NCI-H1105 treated with DMSO at 0.1 percent for 48 hours (cell line): ENCODE results near the gene DEDD2.

Experiments
- DNase-seq: peaks from one replicate; lab custom pipeline; 2025; lab: John Stamatoyannopoulos, UW

The DEDD2 gene

GRCh38 chr19:42170715-42171114 lies 46.8 kb downstream of the DEDD2 start:
- DNase-seq = no peak

DNA sequence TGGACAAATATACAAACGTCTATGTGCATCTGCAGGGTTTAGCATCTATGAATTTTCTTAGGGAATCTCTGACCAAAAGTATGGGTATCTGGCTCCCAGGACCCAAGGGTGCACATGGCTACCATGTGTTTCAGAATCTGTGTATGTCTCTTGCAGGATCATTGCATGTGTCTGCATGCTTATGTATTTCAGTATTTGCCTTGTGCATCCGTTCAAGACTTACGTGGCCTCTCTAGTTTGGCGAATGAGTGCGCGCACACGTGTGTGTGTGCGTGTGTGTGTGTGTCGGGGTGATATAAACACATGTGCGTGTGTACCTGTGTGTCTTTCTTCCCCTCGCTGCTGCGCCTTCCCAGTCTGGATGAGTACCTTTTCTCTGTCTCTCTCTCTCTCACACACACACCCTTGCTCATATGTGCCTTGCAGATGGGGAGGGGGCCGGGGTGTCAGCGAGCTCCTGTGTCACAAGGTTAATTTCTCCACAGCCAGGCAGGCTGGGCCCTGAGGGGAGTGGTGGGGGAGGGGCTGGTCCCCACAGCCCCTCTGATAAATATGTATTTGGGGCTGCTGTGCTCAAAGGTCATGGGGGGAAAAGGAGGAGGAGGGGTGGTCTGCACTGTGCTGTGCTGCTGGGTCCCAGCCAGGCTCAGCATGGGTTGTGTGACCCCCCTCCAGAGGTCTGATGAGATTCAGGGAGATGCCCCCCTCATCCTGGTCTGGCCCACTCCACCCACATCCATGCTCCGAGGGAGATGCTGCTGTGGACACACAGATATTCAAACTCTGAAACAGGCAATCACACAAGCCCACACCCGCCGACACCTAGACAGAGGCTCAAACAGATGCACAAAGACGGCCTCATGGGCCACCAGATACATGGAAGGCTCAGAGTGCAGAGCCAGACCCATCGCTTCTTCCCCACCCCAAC lies 47.7 kb downstream of the DEDD2 start:
- DNase-seq = no peak

GRCh38 chr19:42168206-42168605 lies 49.3 kb downstream of the DEDD2 start:
- no peak for DNase-seq

DNA sequence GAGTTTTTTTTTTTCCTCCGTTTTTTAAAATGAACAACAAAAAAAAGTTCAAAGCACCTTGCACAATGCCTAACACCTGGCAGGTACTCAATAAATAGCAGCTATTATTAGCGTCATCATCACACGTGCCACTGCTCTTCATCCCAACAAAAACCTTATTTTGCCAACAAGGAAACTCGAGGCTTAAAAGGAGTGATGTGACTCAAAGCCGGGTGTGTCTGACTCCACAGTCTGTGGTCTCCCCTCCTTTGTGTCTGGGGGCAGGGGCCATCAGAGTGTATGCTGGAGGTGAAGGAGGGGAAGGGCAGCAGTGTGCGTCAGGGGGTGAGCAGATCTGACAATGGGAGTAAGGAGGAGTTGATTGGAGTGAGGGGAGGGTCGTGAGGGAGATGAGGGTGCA lies 51.2 kb downstream of the DEDD2 start:
- DNase-seq = peak; percentile 23

DNA sequence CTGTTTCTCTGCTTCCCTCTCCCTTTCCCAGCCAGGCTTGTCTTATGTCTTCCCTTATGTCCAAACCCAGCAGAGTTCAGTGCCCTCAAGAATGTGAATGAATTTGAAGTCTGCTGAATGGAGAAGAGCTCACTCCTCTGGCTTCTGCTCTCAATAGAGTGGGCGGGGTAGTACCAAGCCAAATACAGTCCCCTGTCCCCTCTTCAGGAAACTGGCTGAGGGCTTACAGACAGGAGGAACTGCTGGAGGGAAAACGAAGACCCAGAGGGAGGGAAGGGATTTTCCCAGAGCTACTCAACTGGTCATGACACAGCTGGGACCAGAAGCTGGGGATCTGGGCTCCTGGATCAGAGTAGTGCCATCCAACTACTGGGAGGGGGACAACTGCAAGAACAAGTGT lies 52.3 kb downstream of the DEDD2 start:
- no peak for DNase-seq

DNA sequence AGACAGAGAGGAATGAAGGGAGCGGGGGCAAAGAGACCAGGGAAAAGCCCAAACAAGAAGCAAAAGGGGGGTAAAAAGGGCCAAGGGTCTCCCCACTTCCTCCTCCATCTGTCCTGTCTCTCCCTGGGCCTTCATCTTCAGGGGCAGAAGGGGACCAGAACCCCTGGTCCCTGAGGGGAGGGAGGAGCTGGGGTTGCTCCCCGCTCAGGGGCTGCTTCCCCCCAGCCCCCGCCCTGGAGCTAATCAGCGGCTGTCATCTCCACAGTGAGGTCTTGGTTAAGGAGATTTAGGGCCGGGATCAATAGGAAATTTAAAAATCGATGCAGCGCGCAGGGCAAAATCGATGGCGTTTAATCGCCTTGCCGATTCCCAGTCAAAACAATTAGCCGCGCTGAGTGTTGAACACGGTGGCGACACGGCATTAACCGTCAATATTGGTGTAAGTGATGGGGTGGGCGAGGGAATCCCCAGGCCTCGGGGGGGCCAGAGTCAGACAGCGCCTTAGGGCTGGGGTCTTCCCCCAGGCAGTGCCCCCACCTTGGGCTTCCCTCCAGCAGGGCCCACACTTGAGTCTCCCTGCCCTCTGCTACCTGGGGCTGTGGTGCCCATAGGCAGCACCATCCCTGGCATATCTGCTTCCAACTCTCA lies 55.7 kb downstream of the DEDD2 start:
- no peak for DNase-seq

GRCh38 chr19:42159942-42160341 lies 57.5 kb downstream of the DEDD2 start:
- no peak for DNase-seq

GRCh38 chr19:42158926-42159325 lies 58.6 kb downstream of the DEDD2 start:
- DNase-seq = no peak

DNA sequence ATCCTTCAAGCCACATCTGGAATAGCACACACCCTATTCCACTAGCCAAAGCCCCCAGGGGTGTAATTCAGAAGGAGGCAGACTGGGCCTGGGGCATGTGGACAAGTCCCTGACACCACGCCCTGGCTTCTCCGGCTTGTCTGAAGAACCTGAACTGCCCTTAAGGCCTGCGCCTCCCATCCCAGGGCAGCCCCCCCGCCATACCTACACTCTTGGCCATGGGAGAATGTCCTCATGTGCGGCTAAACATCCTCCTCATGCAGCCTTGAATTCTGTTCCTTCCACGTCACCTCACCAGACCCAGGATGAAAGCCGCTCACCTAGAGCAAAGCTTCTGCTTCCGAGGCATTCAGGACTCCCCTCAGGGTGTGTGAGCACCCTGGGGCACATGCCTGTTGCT lies 60.9 kb downstream of the DEDD2 start:
- no peak for DNase-seq

DNA sequence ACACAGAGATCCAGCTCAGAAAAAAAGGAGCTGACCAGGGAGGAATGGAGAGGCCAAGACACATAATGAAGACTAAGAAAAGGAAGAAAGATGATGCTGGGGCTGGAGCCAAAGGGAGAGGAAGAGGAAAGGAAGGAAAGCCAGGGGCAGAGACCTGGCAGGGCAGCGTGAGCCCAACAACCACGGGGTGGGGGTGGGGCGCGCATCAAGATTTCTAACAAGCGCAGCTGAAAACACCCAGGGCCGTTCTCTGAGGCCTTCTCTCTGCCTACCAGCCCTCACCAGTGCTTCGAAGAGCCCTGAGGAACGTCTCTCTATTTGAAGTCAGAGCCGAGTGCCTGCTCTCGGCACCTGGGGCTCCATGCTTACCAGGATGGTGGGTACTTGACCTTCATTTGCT lies 61.7 kb downstream of the DEDD2 start:
- no peak for DNase-seq

GRCh38 chr19:42154471-42155323 lies 62.8 kb downstream of the DEDD2 start:
- peak; percentile 55 for DNase-seq

- DNase-seq = peak; percentile 81
Observed at GRCh38 chr19:42153672-42154433, 63.6 kb downstream of the DEDD2 start.

- no peak for DNase-seq
Observed at GRCh38 chr19:42152910-42153671, 64.4 kb downstream of the DEDD2 start.

DNA sequence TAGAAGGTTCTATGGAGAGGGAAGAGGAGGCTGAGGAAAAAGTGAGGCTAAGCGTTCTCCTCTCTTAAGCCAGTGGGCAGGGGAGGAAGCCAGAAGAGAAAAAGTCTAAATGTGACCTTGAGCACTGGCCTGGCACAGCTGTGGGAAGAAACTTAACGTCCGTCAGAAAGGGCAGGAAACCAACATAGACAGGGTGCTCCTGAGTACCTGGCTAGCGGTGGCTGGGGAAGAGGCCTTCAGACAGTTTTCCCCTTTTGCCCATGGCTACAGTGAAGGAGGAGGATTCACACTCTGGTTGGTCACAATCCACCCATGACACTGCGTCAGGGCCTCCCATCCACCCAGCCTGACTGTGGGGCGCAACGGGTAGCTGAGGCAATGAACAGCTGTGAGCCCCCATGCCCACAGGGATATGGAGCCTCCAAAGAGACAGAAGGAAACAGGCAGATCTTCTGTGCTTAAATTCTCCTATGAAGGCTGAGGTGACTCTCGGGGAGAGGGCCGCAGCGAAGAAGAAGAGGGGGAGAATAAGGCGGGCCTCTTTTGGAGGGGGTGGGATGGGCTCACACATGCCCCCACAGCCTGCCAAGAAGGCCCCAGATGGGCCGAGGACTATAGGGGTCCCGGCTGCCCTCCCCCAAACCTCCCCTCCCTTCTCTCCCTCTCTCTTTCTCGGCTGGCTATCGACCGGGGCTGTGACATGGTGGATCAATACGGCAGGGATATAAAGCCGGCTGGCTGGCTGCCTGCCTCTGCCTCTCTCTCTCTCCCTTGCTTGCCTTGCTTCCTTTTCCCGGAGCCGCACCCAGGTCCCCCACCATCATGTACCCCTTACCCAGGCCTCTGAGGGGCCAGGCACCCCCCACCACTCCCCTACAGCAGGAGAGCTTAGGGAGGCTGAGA lies 65.4 kb downstream of the DEDD2 start:
- no peak for DNase-seq

DNA sequence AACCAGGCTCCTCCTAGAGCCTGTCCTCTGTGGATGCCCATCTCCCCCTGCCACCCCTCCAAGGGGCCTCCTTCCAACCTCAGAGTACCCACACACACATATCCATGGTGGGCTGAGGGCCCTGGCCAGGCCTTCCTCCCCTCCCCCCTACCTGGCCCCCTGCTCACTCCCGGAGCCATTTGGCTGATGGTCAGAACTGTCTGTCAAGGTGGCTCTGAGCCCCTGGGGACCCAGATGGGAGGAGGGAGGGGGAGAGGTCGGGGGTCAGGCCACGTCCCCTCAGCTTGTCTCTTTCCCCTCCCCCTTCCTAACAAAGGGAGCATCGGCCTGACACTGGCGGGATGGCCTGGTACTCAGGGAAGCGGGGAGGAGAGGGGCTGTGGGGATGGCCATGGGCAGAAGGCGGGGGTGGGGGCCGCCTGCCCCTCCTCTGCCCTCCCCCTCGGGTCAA lies 66.5 kb downstream of the DEDD2 start:
- DNase-seq = no peak

DNA sequence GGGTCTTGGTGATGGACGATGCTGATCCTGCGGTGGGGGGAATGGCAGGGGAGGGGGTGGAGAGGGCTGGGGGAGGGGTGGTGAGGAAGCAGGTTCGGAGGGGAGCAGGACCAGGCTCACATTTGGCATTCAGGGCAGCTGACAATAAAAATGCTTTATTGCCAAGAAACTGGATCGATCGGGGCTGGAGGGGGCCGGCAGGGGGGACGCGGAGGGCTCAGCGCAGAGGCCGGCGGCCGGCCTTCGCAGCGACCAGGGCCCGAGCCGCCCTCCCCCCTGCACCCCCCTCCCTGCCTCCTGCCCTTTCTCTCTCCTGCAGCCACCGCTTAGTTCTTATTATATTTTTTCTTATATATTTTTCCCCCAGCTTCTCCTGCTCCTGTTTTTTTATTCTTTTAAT lies 67.1 kb downstream of the DEDD2 start:
- peak; percentile 83 for DNase-seq

- DNase-seq = peak; percentile 23
Observed at GRCh38 chr19:42149447-42150202, 67.9 kb downstream of the DEDD2 start.
